22Rv1 (cell line): ENCODE data around the gene NAV2.

Experiments
- CTCF ChIP-seq: fragments of 450-650 bp; IDR thresholded peaks from 2 replicates; pipeline ENCODE4 v1.5.1; 2017; ENCODE audit warnings: mild to moderate bottlenecking
- ZFX ChIP-seq: fragments of 450-650 bp; IDR thresholded peaks from 2 replicates; pipeline ENCODE4 v1.6.1; 2017; ENCODE audit warnings: antibody characterized with exemption, borderline replicate concordance

- TF ChIP-seq CTCF (no peak), ZFX (no peak)
These were observed 319.5 kb downstream of the NAV2 start for GRCh38 chr11:20032127-20032526.
